ENCODE results near the gene TMEM200B. TPM values are rescaled to one million over a fixed set of nuclear protein-coding genes. Genes with fewer than 3 reads are reported as not detected.

The TMEM200B gene
- total RNA-seq, 1 donor from 2014 or later, result 25.8 TPM

GRCh38 chr1:29124366-29125236, 898 bp upstream of the TMEM200B start:
- DNase-seq (ENCODE audit: extremely low spot score in 2 of 2), result peak in 1 of 2 donors; percentile 93
- TF ChIP-seq, protein P1, sequence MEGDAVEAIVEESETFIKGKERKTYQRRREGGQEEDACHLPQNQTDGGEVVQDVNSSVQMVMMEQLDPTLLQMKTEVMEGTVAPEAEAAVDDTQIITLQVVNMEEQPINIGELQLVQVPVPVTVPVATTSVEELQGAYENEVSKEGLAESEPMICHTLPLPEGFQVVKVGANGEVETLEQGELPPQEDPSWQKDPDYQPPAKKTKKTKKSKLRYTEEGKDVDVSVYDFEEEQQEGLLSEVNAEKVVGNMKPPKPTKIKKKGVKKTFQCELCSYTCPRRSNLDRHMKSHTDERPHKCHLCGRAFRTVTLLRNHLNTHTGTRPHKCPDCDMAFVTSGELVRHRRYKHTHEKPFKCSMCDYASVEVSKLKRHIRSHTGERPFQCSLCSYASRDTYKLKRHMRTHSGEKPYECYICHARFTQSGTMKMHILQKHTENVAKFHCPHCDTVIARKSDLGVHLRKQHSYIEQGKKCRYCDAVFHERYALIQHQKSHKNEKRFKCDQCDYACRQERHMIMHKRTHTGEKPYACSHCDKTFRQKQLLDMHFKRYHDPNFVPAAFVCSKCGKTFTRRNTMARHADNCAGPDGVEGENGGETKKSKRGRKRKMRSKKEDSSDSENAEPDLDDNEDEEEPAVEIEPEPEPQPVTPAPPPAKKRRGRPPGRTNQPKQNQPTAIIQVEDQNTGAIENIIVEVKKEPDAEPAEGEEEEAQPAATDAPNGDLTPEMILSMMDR (IDR thresholded peaks at IDR 0.05), result peak; percentile 43 to 99 (median 59)
- TF ChIP-seq POLR2AphosphoS5 (IDR thresholded peaks at IDR 0.05; ENCODE audit: insufficient read depth in 1 of 2, low read depth in 1 of 2) (peak in 1 of 2 donors; percentile 95), POLR2A (IDR thresholded peaks at IDR 0.05) (peak; percentile 72 to 83)
- H3K9me3 ChIP-seq, result no peaks in the 10 kb centered on the region
- intact Hi-C loops (cut with DNase I), result loop anchor here (5.0 to 10.0 kb wide), 3 partner anchors 82 to 1593 kb away; no protein-coding TSS in a partner anchor
- no peaks in the 10 kb centered on the region for H3K27me3 ChIP-seq
- H3K27ac ChIP-seq, result peak overlapping the region; percentile 94
- H3K4me3 ChIP-seq, result peak overlapping the region; percentile 67 to 75
- H3K36me3 ChIP-seq, result no peaks in the 10 kb centered on the region
- H3K4me1 ChIP-seq, result peaks cover 56% of the 10 kb centered on the region

GRCh38 chr1:29123053-29123886, 433 bp downstream of the TMEM200B start:
- H3K27ac ChIP-seq, result peak overlapping the region; percentile 94

DNA sequence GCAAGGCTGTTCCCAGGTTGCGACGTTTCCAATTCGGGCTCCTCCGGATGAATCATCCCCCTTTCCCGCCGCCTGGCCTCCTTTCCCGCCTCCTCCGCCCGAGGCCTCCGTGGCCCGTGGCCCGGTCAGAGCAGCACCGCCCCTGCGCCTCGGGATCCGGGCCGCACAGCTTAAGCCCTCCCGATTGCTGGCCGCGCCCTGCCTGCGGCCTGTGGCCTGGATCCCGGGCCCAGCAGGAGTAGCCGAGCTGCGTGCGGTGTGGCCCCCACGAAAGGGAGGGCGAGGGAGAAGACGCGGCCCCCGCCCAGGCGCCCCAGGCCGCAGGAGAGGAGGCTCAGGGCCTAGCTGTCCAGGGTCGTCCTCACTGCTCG, 1.0 kb downstream of the TMEM200B start:
- intact Hi-C loops (cut with DNase I), result loop anchor here (2.0 to 10.0 kb wide), 4 partner anchors 58 to 1595 kb away; partner anchors contain the start of gene SRSF4
- Histone ChIP-seq H3K4me3 (peak overlapping the region; percentile 67 to 75), H3K27ac (peak overlapping the region; percentile 94), H3K4me1 (peaks cover 66% of the 10 kb centered on the region), H3K27me3 (no peaks in the 10 kb centered on the region), H3K36me3 (no peaks in the 10 kb centered on the region), H3K9me3 (no peaks in the 10 kb centered on the region)
- DNase-seq (ENCODE audit: extremely low spot score in 2 of 2), result no peak
- TF ChIP-seq POLR2A (IDR thresholded peaks at IDR 0.05), result no peak
- peak in 1 of 2 donors; percentile 77 for TF ChIP-seq POLR2AphosphoS5 (IDR thresholded peaks at IDR 0.05; ENCODE audit: insufficient read depth in 1 of 2, low read depth in 1 of 2)

More at GRCh38 chr1:29123053-29123886, 433 bp downstream of the TMEM200B start:
- no peaks in the 10 kb centered on the region for H3K27me3 ChIP-seq
- H3K36me3 ChIP-seq, result no peaks in the 10 kb centered on the region
- no peaks in the 10 kb centered on the region for H3K9me3 ChIP-seq
- intact Hi-C loops (cut with DNase I), result loop anchor here (2.0 to 10.0 kb wide), 4 partner anchors 58 to 1594 kb away; partner anchors contain the start of gene SRSF4
- DNase-seq (ENCODE audit: extremely low spot score in 2 of 2), result no peak
- TF ChIP-seq, protein P1 (IDR thresholded peaks at IDR 0.05), result no peak
- TF ChIP-seq POLR2AphosphoS5 (IDR thresholded peaks at IDR 0.05; ENCODE audit: insufficient read depth in 1 of 2, low read depth in 1 of 2), result peak in 1 of 2 donors; percentile 51
- TF ChIP-seq POLR2A (IDR thresholded peaks at IDR 0.05), result no peak
- peak overlapping the region; percentile 67 to 75 for H3K4me3 ChIP-seq
- peaks cover 66% of the 10 kb centered on the region for H3K4me1 ChIP-seq

GRCh38 chr1:29121936-29122681, 1.6 kb downstream of the TMEM200B start:
- peaks cover 66% of the 10 kb centered on the region for H3K4me1 ChIP-seq
- peak overlapping the region; percentile 67 to 75 for H3K4me3 ChIP-seq
- H3K9me3 ChIP-seq, result no peaks in the 10 kb centered on the region
- no peaks in the 10 kb centered on the region for H3K27me3 ChIP-seq
- no peak for DNase-seq (ENCODE audit: extremely low spot score in 2 of 2)
- peak overlapping the region; percentile 94 for H3K27ac ChIP-seq
- no peaks in the 10 kb centered on the region for H3K36me3 ChIP-seq
- TF ChIP-seq POLR2AphosphoS5 (IDR thresholded peaks at IDR 0.05; ENCODE audit: insufficient read depth in 1 of 2, low read depth in 1 of 2) (peak in 1 of 2 donors; percentile 26), POLR2A (IDR thresholded peaks at IDR 0.05) (peak in 1 of 2 donors; percentile 18)
- TF ChIP-seq, protein P1 (IDR thresholded peaks at IDR 0.05), result no peak
- intact Hi-C loops (cut with DNase I), result loop anchor here (2.0 to 10.0 kb wide), 4 partner anchors 59 to 1595 kb away; partner anchors contain the start of gene SRSF4
